ENCODE results near the gene LRP2BP. TPM values are rescaled to one million over a fixed set of nuclear protein-coding genes. Genes with fewer than 3 reads are reported as not detected.
"Not testable (repeated sequence)": the region's sequence is repeated elsewhere in the genome, so short reads cannot be mapped to it uniquely, and the experiment has no call there.

Gene LRP2BP
- total and polyA plus RNA-seq, 2 experiments from 2014 or later = 0.23 to 0.89 TPM

DNA sequence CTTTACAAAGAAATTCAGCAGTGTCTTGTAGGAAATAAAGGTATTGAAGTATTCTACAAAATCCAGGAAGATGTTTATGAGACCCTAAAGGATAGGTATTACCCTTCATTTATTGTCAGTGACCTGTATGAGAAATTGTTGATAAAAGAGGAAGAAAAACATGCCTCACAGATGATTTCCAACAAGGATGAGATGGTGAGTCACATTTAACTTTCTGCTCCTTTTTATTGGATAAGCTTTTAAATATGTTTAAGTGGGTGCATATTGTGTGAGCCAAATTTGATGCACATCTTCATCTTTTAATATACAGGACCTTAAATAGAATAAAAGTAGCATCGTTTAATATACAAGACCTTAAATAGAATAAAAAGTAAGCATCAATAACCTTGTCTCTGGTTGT, 72.1 kb downstream of the LRP2BP start:
- no peaks in the 10 kb centered on the region for H3K9me3 ChIP-seq (ENCODE audit: low read depth)
- no peaks in the 10 kb centered on the region for H3K9me2 ChIP-seq (replicated peaks; ENCODE audit: insufficient read depth)
- no peak overlapping the region for H2AFZ ChIP-seq
- no peak for DNase-seq (ENCODE audit: low spot score)
- 96% methylated on average over 1 of the region's 1 CpG for WGBS (ENCODE audit: low lambda C conversion rate, missing lambda C conversion rate)
- H3K36me3 ChIP-seq (replicated peaks; ENCODE audit: insufficient read depth, low read depth) = no peaks in the 10 kb centered on the region
- H3K79me2 ChIP-seq = no peaks in the 10 kb centered on the region
- no peaks in the 10 kb centered on the region for H4K20me1 ChIP-seq (ENCODE audit: insufficient read depth, poor library complexity, severe bottlenecking)
- H3K27ac ChIP-seq = no peak overlapping the region
- H3K4me1 ChIP-seq (ENCODE audit: insufficient read depth) = peaks cover 4% of the 10 kb centered on the region
- TF ChIP-seq EZH2 (IDR thresholded peaks at IDR 0.05; ENCODE audit: borderline replicate concordance) = no peak
- no peak for TF ChIP-seq EZH2phosphoT487 (IDR thresholded peaks at IDR 0.05; ENCODE audit: low read depth, severe bottlenecking, unreplicated experiment)
- TF ChIP-seq, protein P1, sequence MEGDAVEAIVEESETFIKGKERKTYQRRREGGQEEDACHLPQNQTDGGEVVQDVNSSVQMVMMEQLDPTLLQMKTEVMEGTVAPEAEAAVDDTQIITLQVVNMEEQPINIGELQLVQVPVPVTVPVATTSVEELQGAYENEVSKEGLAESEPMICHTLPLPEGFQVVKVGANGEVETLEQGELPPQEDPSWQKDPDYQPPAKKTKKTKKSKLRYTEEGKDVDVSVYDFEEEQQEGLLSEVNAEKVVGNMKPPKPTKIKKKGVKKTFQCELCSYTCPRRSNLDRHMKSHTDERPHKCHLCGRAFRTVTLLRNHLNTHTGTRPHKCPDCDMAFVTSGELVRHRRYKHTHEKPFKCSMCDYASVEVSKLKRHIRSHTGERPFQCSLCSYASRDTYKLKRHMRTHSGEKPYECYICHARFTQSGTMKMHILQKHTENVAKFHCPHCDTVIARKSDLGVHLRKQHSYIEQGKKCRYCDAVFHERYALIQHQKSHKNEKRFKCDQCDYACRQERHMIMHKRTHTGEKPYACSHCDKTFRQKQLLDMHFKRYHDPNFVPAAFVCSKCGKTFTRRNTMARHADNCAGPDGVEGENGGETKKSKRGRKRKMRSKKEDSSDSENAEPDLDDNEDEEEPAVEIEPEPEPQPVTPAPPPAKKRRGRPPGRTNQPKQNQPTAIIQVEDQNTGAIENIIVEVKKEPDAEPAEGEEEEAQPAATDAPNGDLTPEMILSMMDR (IDR thresholded peaks at IDR 0.05; ENCODE audit: poor library complexity) = no peak
- H3K27me3 ChIP-seq = no peaks in the 10 kb centered on the region
- no peak overlapping the region for H3K4me3 ChIP-seq
- H3K4me2 ChIP-seq = no peak overlapping the region

- WGBS (ENCODE audit: low lambda C conversion rate, missing lambda C conversion rate) = 95% methylated on average over 2 of the region's 2 CpGs
- H3K9me2 ChIP-seq (replicated peaks; ENCODE audit: insufficient read depth) = no peaks in the 10 kb centered on the region
- no peaks in the 10 kb centered on the region for H4K20me1 ChIP-seq (ENCODE audit: insufficient read depth, poor library complexity, severe bottlenecking)
- H3K27me3 ChIP-seq = no peaks in the 10 kb centered on the region
- no peak overlapping the region for H2AFZ ChIP-seq
- DNase-seq (ENCODE audit: low spot score) = no peak
- H3K27ac ChIP-seq = no peak overlapping the region
- TF ChIP-seq EZH2 (IDR thresholded peaks at IDR 0.05; ENCODE audit: borderline replicate concordance) (no peak), EZH2phosphoT487 (IDR thresholded peaks at IDR 0.05; ENCODE audit: low read depth, severe bottlenecking, unreplicated experiment) (no peak)
- TF ChIP-seq, protein P1 (IDR thresholded peaks at IDR 0.05; ENCODE audit: poor library complexity) = no peak
- H3K4me2 ChIP-seq = no peak overlapping the region
- peaks cover 4% of the 10 kb centered on the region for H3K4me1 ChIP-seq (ENCODE audit: insufficient read depth)
- no peaks in the 10 kb centered on the region for H3K9me3 ChIP-seq (ENCODE audit: low read depth)
- no peak overlapping the region for H3K4me3 ChIP-seq
- H3K36me3 ChIP-seq (replicated peaks; ENCODE audit: insufficient read depth, low read depth) = no peaks in the 10 kb centered on the region
- H3K79me2 ChIP-seq = no peaks in the 10 kb centered on the region
Observed at GRCh38 chr4:185322803-185323202, 72.9 kb downstream of the LRP2BP start.

DNA sequence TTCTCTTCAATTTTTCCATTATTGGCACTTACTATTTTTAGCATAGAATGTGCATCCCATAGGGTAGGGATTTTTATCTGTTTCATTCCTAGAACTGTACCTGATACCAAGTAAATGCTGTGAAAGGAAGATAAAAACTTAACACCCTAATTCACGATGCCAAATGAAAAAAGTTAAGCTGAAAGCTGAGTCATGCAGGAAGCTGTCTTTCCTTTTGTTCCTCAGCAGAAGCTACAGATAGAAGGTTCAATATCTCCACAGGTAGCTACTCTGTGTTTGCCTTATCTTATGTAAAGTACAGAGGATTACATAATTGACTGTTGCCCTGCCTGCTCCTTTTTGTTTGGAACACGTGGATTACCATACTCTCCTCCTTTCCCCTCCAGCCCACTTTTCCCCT, 77.0 kb downstream of the LRP2BP start:
- no peaks in the 10 kb centered on the region for H4K20me1 ChIP-seq (ENCODE audit: insufficient read depth, poor library complexity, severe bottlenecking)
- H3K4me1 ChIP-seq (ENCODE audit: insufficient read depth) = no peaks in the 10 kb centered on the region
- TF ChIP-seq EZH2 (IDR thresholded peaks at IDR 0.05; ENCODE audit: borderline replicate concordance) = no peak
- no peak for TF ChIP-seq EZH2phosphoT487 (IDR thresholded peaks at IDR 0.05; ENCODE audit: low read depth, severe bottlenecking, unreplicated experiment)
- TF ChIP-seq, protein P1 (IDR thresholded peaks at IDR 0.05; ENCODE audit: poor library complexity) = no peak
- 32% methylated on average over 2 of the region's 2 CpGs for WGBS (ENCODE audit: low lambda C conversion rate, missing lambda C conversion rate)
- no peaks in the 10 kb centered on the region for H3K9me2 ChIP-seq (replicated peaks; ENCODE audit: insufficient read depth)
- H3K4me2 ChIP-seq = no peak overlapping the region
- no peak overlapping the region for H2AFZ ChIP-seq
- no peaks in the 10 kb centered on the region for H3K79me2 ChIP-seq
- no peaks in the 10 kb centered on the region for H3K27me3 ChIP-seq
- no peaks in the 10 kb centered on the region for H3K36me3 ChIP-seq (replicated peaks; ENCODE audit: insufficient read depth, low read depth)
- H3K9me3 ChIP-seq (ENCODE audit: low read depth) = no peaks in the 10 kb centered on the region
- DNase-seq (ENCODE audit: low spot score) = peak; percentile 34
- H3K4me3 ChIP-seq = no peak overlapping the region
- H3K27ac ChIP-seq = no peak overlapping the region

DNA sequence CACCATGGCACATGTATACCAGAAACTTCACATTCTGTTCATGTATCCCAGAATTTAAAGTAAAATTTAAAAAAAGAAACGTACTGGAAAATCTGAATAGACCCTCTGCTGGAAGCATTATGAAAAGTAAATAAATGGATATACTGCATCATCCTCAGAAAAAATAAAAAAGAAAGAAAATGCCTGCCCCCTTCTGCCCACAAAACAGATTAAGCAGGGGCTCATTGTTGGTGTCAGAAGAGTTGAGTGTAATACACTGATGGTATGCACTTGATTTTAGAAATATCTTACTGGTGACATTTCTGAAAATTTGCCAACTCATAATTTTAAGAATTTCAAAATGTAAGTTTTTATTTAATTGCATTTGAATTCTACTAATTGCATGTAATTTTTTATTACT, 77.8 kb downstream of the LRP2BP start:
- H3K4me3 ChIP-seq = no peak overlapping the region
- no peaks in the 10 kb centered on the region for H3K79me2 ChIP-seq
- H3K36me3 ChIP-seq (replicated peaks; ENCODE audit: insufficient read depth, low read depth) = no peaks in the 10 kb centered on the region
- H2AFZ ChIP-seq = no peak overlapping the region
- no peak overlapping the region for H3K27ac ChIP-seq
- 96% methylated on average over 1 of the region's 1 CpG for WGBS (ENCODE audit: low lambda C conversion rate, missing lambda C conversion rate)
- no peak for DNase-seq (ENCODE audit: low spot score)
- TF ChIP-seq EZH2 (IDR thresholded peaks at IDR 0.05; ENCODE audit: borderline replicate concordance) = no peak
- TF ChIP-seq, protein P1 (IDR thresholded peaks at IDR 0.05; ENCODE audit: poor library complexity) = no peak
- TF ChIP-seq EZH2phosphoT487 (IDR thresholded peaks at IDR 0.05; ENCODE audit: low read depth, severe bottlenecking, unreplicated experiment) = no peak
- H3K9me3 ChIP-seq (ENCODE audit: low read depth) = no peaks in the 10 kb centered on the region
- H4K20me1 ChIP-seq (ENCODE audit: insufficient read depth, poor library complexity, severe bottlenecking) = no peaks in the 10 kb centered on the region
- H3K4me1 ChIP-seq (ENCODE audit: insufficient read depth) = no peaks in the 10 kb centered on the region
- no peaks in the 10 kb centered on the region for H3K27me3 ChIP-seq
- no peaks in the 10 kb centered on the region for H3K9me2 ChIP-seq (replicated peaks; ENCODE audit: insufficient read depth)
- H3K4me2 ChIP-seq = no peak overlapping the region

GRCh38 chr4:185317462-185317861, 78.3 kb downstream of the LRP2BP start:
- not testable (repeated sequence) for H3K9me3 ChIP-seq (ENCODE audit: low read depth); H2AFZ ChIP-seq; H3K4me3 ChIP-seq; H3K27me3 ChIP-seq; H3K79me2 ChIP-seq; DNase-seq (ENCODE audit: low spot score); H3K36me3 ChIP-seq (replicated peaks; ENCODE audit: insufficient read depth, low read depth); H3K9me2 ChIP-seq (replicated peaks; ENCODE audit: insufficient read depth); H4K20me1 ChIP-seq (ENCODE audit: insufficient read depth, poor library complexity, severe bottlenecking); H3K4me1 ChIP-seq (ENCODE audit: insufficient read depth); H3K27ac ChIP-seq; H3K4me2 ChIP-seq
- 82% methylated on average over 3 of the region's 3 CpGs for WGBS (ENCODE audit: low lambda C conversion rate, missing lambda C conversion rate)
